Progenitor cell of endocrine pancreas (in vitro differentiated cells): ENCODE measurements around the gene PXT1. TPM values are rescaled to one million over a fixed set of nuclear protein-coding genes. Genes with fewer than 3 reads are reported as not detected.

ENCODE experiments used
- DNase-seq: peaks from one replicate; pipeline ENCODE4 v3.0.0; 2021; ENCODE audit warnings: low spot score; ENCODE audit not compliant: unreplicated experiment
- H3K27ac Mint-ChIP-seq: 2 replicates; pipeline ENCODE4 v1.8.0; 2021; ENCODE audit warnings: mild to moderate bottlenecking, moderate library complexity, mixed read lengths
- H3K27me3 Mint-ChIP-seq: 2 replicates; pipeline ENCODE4 v1.8.0; 2021; ENCODE audit warnings: mixed read lengths
- H3K36me3 Mint-ChIP-seq: 2 replicates; pipeline ENCODE4 v1.8.0; 2022; ENCODE audit warnings: mixed read lengths; ENCODE audit not compliant: insufficient read depth
- H3K4me1 Mint-ChIP-seq: 2 replicates; pipeline ENCODE4 v1.8.0; 2021; ENCODE audit warnings: low read depth, mixed read lengths
- H3K4me3 Mint-ChIP-seq: 2 replicates; pipeline ENCODE4 v1.8.0; 2021; ENCODE audit warnings: low read depth, mild to moderate bottlenecking, moderate library complexity, mixed read lengths
- H3K9me3 Mint-ChIP-seq: 2 replicates; pipeline ENCODE4 v1.8.0; 2021; ENCODE audit warnings: low read depth, mixed read lengths
- CTCF ChIP-seq: fragments of 200-600 bp; sonication (generic); IDR thresholded peaks from one replicate; pipeline ENCODE4 v1.5.0; 2021; ENCODE audit warnings: antibody characterized with exemption, mild to moderate bottlenecking; ENCODE audit not compliant: unreplicated experiment
- total RNA-seq: library from RNA; stranded (reverse); gene quantifications from 2 replicates; pipeline ENCODE4 v1.2.1, GENCODE V29; 2021

Gene PXT1
- total RNA-seq, 1 donor from 2014 or later = not detected

GRCh38 chr6:36349240-36349639, 93.4 kb downstream of the PXT1 start:
- Mint-ChIP-seq H3K9me3 (peaks cover 9% of the 10 kb centered on the region), H3K4me3 (no peak overlapping the region), H3K4me1 (peaks cover 10% of the 10 kb centered on the region), H3K27me3 (no peaks in the 10 kb centered on the region), H3K27ac (no peak overlapping the region), H3K36me3 (no peaks in the 10 kb centered on the region)
- DNase-seq = no peak
- no peak for TF ChIP-seq CTCF

GRCh38 chr6:36347621-36348020, 95.0 kb downstream of the PXT1 start:
- Mint-ChIP-seq H3K4me3 (no peak overlapping the region), H3K27me3 (peaks cover 3% of the 10 kb centered on the region), H3K27ac (no peak overlapping the region), H3K9me3 (no peaks in the 10 kb centered on the region), H3K36me3 (no peaks in the 10 kb centered on the region), H3K4me1 (peaks cover 10% of the 10 kb centered on the region)
- no peak for DNase-seq
- no peak for TF ChIP-seq CTCF

- TF ChIP-seq CTCF = no peak
- Mint-ChIP-seq H3K4me3 (no peak overlapping the region), H3K27me3 (peaks cover 7% of the 10 kb centered on the region), H3K4me1 (peaks cover 10% of the 10 kb centered on the region), H3K27ac (no peak overlapping the region), H3K36me3 (no peaks in the 10 kb centered on the region), H3K9me3 (no peaks in the 10 kb centered on the region)
- DNase-seq = no peak
These were observed 96.0 kb downstream of the PXT1 start for GRCh38 chr6:36346486-36347273.

GRCh38 chr6:36345681-36346466, 96.8 kb downstream of the PXT1 start:
- no peaks in the 10 kb centered on the region for H3K9me3 Mint-ChIP-seq
- no peak overlapping the region for H3K4me3 Mint-ChIP-seq
- no peak overlapping the region for H3K27ac Mint-ChIP-seq
- peaks cover 9% of the 10 kb centered on the region for H3K27me3 Mint-ChIP-seq
- peaks cover 9% of the 10 kb centered on the region for H3K4me1 Mint-ChIP-seq
- no peaks in the 10 kb centered on the region for H3K36me3 Mint-ChIP-seq
- TF ChIP-seq CTCF = no peak
- no peak for DNase-seq

- H3K36me3 Mint-ChIP-seq = no peaks in the 10 kb centered on the region
- no peak overlapping the region for H3K4me3 Mint-ChIP-seq
- peaks cover 32% of the 10 kb centered on the region for H3K27me3 Mint-ChIP-seq
- no peak for TF ChIP-seq CTCF
- H3K27ac Mint-ChIP-seq = no peak overlapping the region
- DNase-seq = no peak
- H3K4me1 Mint-ChIP-seq = peaks cover 9% of the 10 kb centered on the region
- no peaks in the 10 kb centered on the region for H3K9me3 Mint-ChIP-seq
These were observed 99.5 kb downstream of the PXT1 start for GRCh38 chr6:36343109-36343680.
